NCI-H146 treated with DMSO at 0.1 percent for 48 hours (cell line): ENCODE data around the gene NTM.

Experiments used
- DNase-seq: peaks from one replicate; lab custom pipeline; 2025; ENCODE audit not compliant: unreplicated experiment; lab: John Stamatoyannopoulos, UW

The NTM gene

DNA sequence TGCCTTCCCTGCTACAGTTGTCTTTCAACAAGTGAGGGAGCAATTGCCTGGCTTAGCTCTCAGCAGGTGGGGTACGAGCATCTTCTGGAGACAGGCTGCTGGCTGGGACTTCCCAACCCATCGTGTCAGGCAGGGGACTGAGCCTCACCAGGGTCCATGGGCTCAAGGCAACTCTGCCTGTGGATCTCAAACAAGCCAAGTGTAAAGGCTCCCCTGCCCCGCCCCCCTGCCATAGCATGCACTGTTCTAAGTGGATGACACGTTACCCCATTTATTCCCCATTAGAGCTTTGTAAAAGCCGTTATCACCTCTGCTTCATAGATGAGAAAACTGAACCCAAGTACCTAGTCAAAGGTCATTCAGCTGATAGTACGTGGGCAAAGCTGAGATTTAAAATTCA lies 222.9 kb downstream of the NTM start:
- no peak for DNase-seq

DNA sequence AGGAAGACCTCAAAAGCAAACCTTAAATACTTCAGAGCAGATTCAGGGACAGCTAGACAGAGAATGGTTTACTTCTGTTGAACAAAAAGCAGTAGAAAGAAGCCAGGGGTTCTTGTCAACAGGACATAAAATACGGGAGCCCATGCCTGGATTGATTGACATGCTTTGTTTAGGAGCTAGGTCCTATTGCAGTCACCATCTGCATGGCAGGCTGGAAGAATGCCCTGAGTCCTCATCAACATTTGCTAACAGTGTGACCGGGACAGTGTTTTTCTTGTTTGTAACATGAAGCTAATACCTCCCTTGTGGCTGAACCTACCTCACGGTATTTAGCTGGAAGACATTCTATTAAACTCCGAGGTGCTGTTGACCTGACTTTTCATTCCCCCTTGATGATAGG lies 225.4 kb downstream of the NTM start:
- DNase-seq = no peak

DNA sequence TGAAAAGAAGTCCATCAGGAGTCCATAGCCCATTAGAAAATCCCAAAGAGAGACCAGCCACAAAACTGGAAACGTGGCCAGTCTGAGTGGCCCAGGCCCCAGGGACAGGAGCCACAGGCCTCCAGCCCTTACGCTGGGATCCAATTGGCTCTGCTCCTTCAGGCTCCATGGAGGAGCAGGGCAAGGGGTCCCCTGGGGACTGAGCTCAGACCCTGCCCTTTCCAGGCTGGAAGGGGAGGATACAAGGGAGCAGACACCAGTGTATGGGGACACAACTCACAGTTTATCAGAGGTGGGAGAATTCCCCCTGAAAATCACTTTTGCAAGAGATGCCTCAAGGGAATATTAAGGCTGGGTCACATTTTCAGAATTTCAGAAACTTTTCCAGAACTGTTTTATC lies 227.5 kb downstream of the NTM start:
- no peak for DNase-seq

DNA sequence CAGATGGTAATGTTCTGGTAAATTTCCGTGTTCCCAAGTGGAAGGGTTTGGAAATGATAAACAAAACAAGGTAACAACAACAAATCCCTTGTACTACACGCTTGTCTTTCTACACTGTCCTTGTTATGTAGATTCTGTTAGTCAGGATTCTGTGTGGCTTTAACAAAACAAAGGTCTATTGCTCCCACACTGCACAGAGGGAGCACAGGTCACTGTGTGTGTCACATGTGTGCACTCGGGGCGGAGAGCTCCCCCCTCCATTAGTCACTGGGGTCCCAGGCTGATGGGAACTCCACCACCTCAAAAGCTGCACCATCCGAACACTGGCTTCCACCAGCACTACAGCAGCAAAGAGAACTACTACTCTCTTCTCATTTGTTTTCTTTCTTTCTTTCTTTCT lies 227.9 kb downstream of the NTM start:
- DNase-seq = no peak

DNA sequence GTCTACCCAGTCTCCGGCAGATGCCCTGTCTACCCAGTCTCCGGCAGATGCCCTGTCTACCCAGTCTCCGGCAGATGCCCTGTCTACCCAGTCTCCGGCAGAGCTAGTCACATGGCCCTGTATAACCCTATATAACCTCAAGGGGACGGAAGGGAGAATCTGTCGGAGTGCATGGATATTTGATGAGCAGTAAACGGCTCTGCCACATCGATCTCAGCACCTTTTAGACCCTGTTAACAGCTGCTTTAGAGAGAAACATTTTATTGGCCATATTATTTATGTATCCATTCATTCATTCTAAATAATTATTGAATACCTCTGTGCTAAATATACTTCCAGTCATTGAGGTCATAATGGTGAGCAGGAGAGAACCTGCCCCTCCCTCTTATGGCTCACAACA lies 228.9 kb downstream of the NTM start:
- DNase-seq = no peak

DNA sequence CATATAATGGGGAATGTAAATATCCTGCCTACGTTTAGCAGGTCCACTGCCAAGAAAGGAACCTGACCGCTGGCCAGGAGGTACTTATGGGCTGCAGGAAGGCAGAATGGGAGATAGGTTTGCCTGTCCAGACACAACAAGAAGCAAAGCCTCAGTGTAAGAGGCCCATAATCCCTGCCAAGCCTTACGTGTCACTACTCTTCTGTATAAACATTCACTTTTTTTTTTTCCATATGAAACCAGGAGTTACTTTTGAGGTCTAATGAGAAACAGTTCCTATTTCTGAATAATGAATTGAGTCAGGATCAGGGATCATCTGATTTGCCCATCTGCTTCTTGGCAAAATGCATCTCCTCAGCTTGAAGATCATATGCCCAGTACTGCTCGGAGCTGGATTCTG lies 230.2 kb downstream of the NTM start:
- no peak for DNase-seq

DNA sequence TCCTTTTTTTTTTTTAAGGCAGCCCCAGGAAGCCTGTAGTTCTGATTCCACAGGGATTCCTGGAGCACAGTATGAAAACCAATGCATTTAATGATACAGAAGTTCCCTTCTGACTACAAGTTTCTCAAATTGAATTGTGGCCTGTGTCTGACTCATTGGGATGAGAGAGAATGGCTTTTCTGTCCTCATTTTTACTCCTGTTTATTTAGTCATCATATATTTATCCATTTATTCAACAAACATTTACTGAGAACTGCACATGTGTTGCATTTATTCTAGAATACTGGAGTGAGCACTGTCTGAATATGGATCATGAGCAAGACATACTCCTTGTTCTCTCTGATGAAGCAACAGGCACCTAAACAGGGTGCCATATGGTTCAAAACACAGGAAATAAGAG lies 231.2 kb downstream of the NTM start:
- no peak for DNase-seq

DNA sequence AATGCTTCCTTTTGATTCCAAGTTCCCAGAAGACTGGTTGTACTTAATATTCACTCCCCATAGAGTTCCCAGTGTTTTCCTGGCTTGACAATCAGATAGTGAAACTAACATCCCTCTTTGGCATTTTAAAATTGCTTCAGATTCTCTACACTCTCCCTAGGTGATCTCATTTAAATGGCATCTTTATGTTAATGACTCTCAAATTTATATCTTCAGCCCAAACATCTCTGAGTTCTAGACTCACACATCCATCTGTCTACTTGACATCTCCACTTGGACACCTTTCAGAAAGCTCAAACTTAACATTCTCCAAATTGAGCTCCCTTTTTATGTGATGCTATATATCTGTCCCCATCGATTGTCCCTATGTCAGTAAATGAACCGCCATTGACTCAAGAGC lies 232.0 kb downstream of the NTM start:
- DNase-seq = no peak

DNA sequence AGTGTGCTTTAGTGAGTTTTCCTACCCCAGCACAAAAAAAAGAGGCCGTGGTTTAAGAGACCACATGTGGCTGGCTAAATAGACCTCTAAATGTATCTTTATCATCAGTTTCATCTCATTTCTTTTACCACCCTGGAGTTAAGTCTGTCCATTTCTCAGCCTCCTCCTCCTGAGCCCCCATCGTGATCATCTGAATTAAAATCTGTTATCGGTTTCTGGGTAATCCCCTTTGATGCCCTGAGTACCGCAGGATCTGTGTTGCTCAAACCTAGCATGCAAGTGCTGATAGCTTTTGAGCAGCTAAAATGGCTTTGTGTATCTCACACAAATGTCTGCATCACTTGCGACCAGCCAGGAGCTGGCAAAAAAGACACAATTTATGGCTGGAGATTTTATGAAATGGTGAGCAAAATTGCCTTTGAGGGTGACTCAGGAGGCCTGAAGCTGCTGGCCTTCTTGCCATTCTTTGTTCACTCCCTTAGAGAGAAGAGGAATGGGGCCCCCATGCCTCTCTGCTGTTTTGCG lies 236.5 kb downstream of the NTM start:
- no peak for DNase-seq

DNA sequence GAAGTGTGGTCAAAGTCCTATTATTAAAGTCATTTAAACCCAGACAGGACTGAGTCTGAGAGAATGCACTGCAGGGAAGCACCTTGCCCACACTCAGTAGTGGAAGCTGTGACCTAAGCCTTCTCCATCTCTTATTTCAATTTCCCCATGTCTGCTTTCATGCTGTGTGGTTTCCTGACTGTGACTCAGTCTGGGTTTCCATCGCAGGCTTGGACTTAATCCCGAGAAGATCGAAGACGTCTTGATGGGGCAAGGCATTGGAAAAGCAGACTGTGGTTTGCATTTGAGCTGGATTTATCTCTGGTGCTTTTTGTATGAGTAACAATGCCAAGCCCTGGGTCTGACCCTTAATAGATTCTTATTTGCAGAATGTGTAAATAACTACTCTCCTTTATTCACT lies 238.9 kb downstream of the NTM start:
- no peak for DNase-seq

DNA sequence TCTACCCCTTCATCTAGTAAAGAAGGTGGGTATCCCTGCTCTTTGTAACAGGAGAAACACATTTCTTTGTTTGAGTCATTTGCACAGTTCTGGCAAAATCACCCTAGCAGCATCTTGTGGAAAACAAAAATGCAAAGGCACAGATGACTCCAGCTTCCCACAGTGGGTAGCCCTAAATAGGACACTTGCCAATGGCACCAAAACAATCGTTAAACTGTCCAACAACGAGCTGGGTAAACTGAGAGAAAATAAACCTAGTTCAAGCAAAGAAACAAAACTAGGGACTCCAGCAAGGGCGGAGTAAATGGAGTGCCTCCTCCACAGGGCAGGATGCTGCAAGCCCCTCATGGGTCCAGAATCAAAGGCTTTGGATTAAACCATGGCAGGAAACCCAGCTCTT lies 239.5 kb downstream of the NTM start:
- no peak for DNase-seq

DNA sequence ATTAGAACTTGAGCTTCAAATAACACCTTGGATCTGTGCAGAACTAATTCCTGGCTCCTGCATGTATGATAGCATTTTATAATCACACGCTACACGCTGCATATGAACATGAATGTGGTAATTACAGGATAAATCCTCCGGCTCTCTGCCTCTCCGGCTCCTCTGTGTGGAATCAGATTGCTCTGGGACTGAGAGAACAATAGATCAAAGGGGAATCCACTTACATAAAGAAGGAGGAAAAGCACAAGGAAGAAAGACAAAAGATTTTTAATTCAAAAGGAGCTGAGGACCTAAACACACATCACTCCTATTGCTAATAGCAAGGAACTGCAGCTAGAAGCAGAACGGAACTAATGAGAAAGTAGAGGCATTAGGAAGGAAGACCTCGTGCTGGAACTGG lies 240.9 kb downstream of the NTM start:
- DNase-seq = no peak

DNA sequence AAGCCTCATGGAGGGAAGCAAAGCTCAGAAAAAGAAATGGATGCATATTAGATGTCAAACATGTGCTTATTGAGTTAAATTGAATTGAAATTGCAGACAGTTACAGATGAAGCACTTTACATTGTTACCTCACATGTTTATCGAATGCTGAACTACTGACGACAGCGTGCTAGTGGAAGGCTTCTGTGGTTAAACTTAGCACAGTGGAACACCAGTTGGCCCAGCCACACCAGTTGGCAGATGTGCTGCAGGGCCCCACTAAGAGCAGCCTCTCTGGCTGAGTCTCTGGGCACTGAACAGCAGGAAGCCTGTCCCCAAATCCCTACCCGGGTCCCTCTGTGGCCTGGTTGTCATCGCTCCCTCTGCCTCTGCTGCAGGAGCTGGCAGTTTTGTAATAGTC lies 242.1 kb downstream of the NTM start:
- no peak for DNase-seq

DNA sequence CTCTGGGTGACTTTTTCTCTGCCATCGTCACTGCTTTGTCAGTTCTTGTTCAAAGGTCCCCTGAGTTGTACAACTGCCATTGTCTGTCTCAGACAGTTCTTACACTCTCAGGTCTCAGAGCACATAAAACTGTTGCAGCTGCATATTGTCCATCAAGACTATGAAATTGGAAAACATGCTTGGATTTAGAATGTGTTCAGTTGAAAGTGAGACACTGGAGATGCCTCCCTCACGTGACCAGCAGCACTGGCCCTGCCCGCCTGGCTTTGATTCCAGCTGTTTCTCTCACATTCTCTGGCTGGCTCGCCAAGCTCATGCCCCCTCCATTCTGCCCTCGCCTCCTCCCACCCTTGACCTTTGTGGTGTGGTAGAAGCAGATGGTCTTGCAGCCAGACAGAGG lies 244.2 kb downstream of the NTM start:
- DNase-seq = no peak

DNA sequence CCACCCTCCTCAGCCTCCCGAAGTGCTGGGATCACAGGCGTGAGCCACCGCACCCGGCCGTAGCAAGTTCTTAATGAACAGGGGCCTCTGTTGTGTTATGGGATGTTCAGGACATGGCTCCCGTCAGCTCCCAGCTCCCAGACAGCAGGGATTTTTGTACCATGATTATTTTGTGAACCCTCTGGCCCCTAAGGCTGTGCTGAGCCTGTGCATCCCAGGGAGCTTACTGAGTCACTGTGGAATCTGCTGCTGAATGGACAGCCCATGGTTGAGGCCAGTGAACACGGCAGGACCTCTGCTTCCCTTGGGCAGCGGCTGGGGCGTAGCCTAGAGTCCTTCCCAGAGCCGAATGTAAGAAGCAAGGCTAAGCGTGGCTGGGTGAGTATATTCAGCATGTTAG lies 245.2 kb downstream of the NTM start:
- no peak for DNase-seq

DNA sequence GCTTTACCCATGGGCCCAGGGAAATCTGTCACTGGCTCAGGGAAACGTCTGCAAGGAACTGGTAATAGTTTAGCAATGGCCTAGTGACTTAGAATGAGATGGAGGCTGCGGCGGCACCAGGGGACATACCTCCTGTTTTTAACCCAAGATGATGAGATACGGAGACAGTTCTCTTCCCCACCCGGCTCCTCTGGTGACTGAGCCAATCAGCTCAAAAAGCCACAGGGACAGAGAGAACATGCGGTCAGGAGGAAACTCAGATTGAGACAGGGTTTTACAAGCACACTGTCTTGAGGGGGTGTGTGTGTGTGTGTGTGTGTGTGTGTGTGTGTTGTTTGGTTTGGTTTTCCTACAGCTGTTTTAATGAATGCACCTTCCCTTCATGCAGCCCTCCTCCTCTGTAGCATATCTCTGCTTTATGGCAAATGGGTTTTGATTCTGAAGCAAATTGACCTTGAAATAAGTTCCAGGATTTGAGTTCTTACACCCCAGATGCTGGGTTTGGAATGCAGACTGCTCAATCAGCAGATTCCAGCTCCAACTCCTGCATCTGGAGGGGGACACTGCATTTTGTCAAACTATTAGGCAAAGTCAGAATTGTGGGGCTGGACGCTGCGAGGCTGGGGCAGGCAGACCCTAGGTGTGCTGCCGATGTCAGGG lies 246.2 kb downstream of the NTM start:
- no peak for DNase-seq

DNA sequence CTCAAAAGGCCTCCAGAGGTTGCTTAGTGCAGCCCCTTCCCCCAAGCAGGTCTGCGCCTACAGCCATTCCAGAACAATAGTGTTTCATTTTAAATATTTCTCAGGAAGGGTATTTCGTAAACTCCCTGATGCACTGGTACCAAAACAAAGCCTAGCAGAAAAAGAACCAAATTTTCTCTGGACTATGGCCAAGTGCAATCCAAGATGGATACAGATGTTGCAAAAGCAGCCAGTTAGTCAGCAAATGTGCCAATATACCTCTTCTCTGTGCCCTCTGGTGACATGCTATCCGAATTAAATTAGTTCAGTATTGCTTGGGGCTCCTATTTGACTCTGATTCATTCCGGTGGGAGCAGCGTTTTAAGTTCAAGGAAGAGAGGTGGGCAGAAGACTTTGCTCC lies 247.8 kb downstream of the NTM start:
- DNase-seq = no peak

DNA sequence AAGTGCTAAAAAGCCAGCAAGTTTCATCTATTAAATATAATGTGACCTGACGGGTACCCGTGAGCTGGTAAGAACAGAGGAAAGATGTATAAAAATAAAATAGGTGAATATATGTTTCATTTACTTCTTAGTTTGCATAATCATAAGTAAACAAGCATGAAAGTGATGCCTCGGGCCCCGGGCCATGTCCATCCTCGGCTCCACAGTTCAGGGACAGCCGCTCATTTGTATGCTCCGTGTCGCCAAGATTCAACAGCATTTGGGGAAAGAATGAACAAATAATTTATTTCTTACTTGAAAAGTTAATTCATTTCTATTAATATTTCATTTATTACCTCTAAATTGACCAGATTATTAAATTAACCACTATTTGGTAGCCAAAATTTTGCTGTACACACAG lies 251.8 kb downstream of the NTM start:
- DNase-seq = no peak

DNA sequence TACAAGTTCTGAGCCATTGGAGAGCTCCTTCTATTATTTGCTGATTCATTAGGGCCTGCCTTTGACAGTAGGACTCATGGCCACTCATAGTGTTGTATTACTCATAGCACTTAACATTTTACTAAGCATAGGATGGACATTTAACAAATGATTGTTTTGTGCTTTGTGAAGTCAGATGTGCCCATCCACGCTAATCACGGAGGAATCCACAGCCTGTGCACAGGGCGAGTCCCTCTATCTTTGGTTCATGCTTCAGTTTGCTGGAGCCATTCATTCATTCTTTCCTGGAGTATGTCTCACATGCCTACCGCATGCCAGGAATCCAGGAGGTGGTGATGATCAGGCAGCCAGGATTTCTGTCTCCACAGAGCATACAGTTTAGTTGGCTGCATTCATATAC lies 254.1 kb downstream of the NTM start:
- no peak for DNase-seq

DNA sequence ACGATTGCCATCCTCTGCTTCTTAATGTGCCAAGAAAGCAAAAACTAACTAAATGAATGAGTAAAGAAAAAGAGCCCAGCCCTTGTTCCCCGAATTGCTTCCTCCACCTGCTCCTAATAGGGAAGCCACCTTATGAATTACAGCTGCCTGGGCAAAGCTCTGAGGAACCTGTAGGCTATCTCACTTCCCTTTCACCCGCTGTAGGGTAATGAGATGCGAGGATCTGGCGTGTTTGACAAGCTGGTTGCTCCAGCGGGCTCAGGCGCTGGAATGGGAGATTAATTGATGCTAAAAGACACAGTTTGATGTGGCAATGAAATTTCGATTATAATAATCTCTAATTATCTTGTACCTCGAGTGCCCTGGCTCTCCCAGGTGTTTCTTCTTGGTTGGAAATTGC lies 256.4 kb downstream of the NTM start:
- DNase-seq = no peak

DNA sequence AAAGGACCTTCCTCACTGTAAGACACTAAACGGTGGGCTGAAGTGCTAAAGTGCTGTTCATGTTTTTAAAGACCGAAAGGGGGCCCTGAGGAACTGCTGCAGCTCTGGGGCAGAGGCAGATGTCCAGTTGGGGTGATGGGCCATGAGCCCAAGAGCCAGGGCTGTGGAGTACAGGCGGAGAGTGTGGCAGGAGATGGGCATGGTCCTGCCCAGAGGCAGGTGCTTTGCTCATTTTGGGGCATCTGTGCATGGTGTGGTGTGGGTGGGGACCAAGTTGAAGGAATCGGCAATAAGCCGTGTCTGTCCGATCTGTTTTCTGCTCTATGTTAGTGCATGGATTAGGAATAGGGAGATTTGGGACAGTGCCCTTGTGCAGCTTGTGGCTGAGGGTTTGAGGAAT lies 258.3 kb downstream of the NTM start:
- DNase-seq = no peak

DNA sequence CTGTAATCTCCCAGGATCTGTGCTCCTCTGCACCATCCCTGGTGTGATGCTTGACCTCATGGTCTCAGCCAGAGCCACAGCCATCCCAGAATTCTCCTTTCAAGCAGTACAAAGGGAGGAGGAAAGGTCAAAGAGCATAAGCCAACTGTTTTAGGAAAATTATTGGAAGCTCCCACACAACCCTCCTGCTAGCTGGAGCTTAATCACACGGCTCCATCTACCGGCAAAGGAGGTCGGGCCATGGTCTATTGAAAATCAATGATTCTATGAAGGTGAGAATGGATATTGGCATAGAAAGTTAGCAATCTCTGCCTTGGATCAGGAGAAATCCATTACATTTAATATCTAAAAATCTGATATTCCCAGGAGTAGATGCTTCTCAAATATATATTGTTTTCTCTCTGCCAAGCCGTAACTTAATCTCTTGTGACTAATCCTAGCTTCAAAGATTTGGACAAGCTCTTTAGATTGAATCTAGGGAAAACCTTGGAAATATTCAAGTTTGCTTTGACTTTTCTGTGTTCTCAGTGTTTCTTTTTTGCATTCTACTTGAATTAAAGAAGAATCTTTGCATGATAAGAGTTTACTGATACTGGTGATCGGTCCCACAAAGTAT lies 259.6 kb downstream of the NTM start:
- no peak for DNase-seq

DNA sequence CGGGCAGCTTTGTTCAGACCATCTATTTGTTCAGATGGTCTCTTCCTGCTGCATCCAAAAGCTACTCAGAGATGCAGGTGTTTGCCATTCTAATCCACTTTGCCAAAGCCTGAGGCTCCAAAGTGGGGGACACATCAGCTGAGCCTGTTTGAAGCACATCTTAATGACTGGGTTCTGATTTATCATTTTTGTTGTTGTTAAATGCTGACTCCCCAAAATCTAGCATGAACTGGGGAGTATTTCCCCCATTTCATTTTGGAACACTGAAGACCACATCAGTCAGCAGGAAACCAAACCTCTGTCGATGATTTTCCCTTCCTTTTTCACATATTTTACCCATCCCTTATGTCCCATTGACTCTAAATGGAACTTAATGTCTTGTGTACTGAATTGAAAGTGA lies 262.6 kb downstream of the NTM start:
- DNase-seq = no peak
